Heart left ventricle (tissue), 16 donors: Measurements from ENCODE around the gene CELF4. TPM values are rescaled to one million over a fixed set of nuclear protein-coding genes. Genes with fewer than 3 reads are reported as not detected.

Source experiments
- ATAC-seq, 4 donors: fragments of 200-7000 bp; cut with Tn5 transposase; one replicate each; pipeline ENCODE4 v1.9.1; 2020 to 2022; ENCODE audit warnings: moderate library complexity in 4 of 4, mild to moderate bottlenecking in 3 of 4, moderate number of reproducible peaks in 1 of 4
- DNase-seq, 5 donors: peaks; one replicate each; pipeline ENCODE4 v3.0.0-alpha.2; 2020
- H3K27ac ChIP-seq, 12 donors: fragments of 200-600 bp; sonication (generic) in 4 of 12; one replicate each; pipeline versions ENCODE4 v1.5.0 to v1.8.0; 2016 to 2022; ENCODE audit warnings: mild to moderate bottlenecking in 2 of 12
- H3K27me3 ChIP-seq, 9 donors: fragments of 200-600 bp; sonication (generic) in 2 of 9; one replicate each; pipeline versions ENCODE4 v1.5.1 to v1.8.0; 2016 to 2022; ENCODE audit warnings: mild to moderate bottlenecking in 3 of 9
- H3K36me3 ChIP-seq, 9 donors: fragments of 200-600 bp; sonication (generic) in 2 of 9; one replicate each; pipeline versions ENCODE4 v1.5.0 to v1.8.0; 2018 to 2022; ENCODE audit warnings: mild to moderate bottlenecking in 2 of 9
- H3K4me1 ChIP-seq, 12 donors: fragments of 200-600 bp; sonication (generic) in 4 of 12; one replicate each; pipeline versions ENCODE4 v1.5.0 to v1.8.0; 2016 to 2022; ENCODE audit warnings: mild to moderate bottlenecking in 3 of 12
- H3K4me3 ChIP-seq, 12 donors: fragments of 200-600 bp; sonication (generic) in 4 of 12; one replicate each; pipeline versions ENCODE4 v1.5.0 to v1.8.0; 2017 to 2022; ENCODE audit warnings: mild to moderate bottlenecking in 9 of 12, moderate library complexity in 4 of 12
- H3K9me3 ChIP-seq, 12 donors: fragments of 200-600 bp; sonication (generic) in 4 of 12; one replicate each; pipeline versions ENCODE4 v1.5.0 to v1.8.0; 2016 to 2022; ENCODE audit warnings: mild to moderate bottlenecking in 1 of 12
- CTCF ChIP-seq, 12 donors: fragments of 200-600 bp; sonication (generic) in 4 of 12; IDR thresholded peaks; one replicate each; pipeline versions ENCODE4 v1.5.0 to v1.8.0; 2018 to 2022; ENCODE audit warnings: antibody characterized with exemption in 12 of 12, mild to moderate bottlenecking in 5 of 12
- POLR2A ChIP-seq, 2 donors: fragments of 450-650 bp; IDR thresholded peaks; one replicate each; pipeline ENCODE4 v1.6.1; 2017; ENCODE audit warnings: antibody characterized with exemption in 2 of 2, mild to moderate bottlenecking in 2 of 2, moderate library complexity in 2 of 2
- whole genome bisulfite sequencing, 4 donors: extraction: QIAGEN DNeasy Blood & Tissue Kit in 2 of 4; methylation state at CpG; one replicate each; pipeline versions ENCODE4 v1.1.5 to v1.1.7; 2013 to 2018; 5-methylcytosine and 5-hydroxymethylcytosine counted together
- intact Hi-C, 10 donors: fragments of 100-400 bp; cut with DNase I; formaldehyde crosslinking; loops; one replicate each; pipeline versions ENCODE4 v1.11.1 to v1.14.2; 2022
- polyA plus RNA-seq, 2 donors: library from polyadenylated mRNA; stranded (reverse); fragments of 200-250 nt; gene quantifications; one replicate each; pipeline ENCODE4 v1.2.3, GENCODE V29; 2013
- total RNA-seq, 9 donors: library from RNA; depleted of rRNA in 2 of 9; stranded (reverse); fragments of >200 nt in 2 of 9; fragmentation: NEBNext Ultra II Directional in 3 of 9; extraction: Animal tissue kit (Norgen Biotek cat#: 25700) in 3 of 9; gene quantifications; one replicate each; pipeline versions ENCODE4 v1.1.0 to v1.2.4, GENCODE V29; 2016 to 2023
- donor health status: ischemic (EF 13 %, LVEDD 7.1; RV severe dilation, severe dysfunction).
- donor health status: healthy with polysubstance abuse.
- donor health status: DM: no; HTN: yes; CAD: no.
- donor health status: DM: no; HTN: no; CAD: no.
- donor health status: ischemic (EF 25% LVEDD 6.9; RV normal size, moderate dysfunction).
- donor health status: ischemic (EF 25% LVEDD 5.7; RV mildly dilated, moderate dysfunction).
- donor health status: healthy.
- donor health status: DM: yes; HTN: yes; CAD: no.
- donor health status: ischemic (EF 35%, LVEDD 5.7; RV mildly dilated, moderate dysfunction).
- donor health status: nonischemic (EF 11% LVEDD 7.7; RV severe dilation, severe dysfunction).
- donor health status: DM: yes; HTN: yes; CAD: no.
- donor health status: PGD.
- donor health status: ischemic (EF 29% LVEDD 5.4; RV normal size, mild dysfunction).
- donor health status: nonischemic (EF 23%, LVEDD 6.1; RV moderate dilation, normal function).

CELF4 gene
- total and polyA plus RNA-seq, 11 donors: 0.11 to 0.67 (median 0.40) TPM; not detected in 3

- H3K4me3 ChIP-seq: no peak overlapping the region
- intact Hi-C loops: no loop called here
- no peaks in the 10 kb centered on the region for H3K36me3 ChIP-seq
- no peak for ATAC-seq
- no peak for DNase-seq
- H3K27ac ChIP-seq: no peak overlapping the region
- TF ChIP-seq CTCF (IDR thresholded peaks at IDR 0.05) (no peak), POLR2A (IDR thresholded peaks at IDR 0.05) (no peak)
- H3K4me1 ChIP-seq: no peaks in the 10 kb centered on the region
- H3K27me3 ChIP-seq: no peaks in the 10 kb centered on the region
- H3K9me3 ChIP-seq: no peaks in the 10 kb centered on the region
- 65 to 79% (median 75%) methylated on average over 7 of the region's 7 CpGs for WGBS, 4 donors
These were observed 145.2 kb downstream of the CELF4 start for GRCh38 chr18:37420315-37420880.

GRCh38 chr18:37419866-37420265, 145.7 kb downstream of the CELF4 start:
- Histone ChIP-seq H3K4me1 (no peaks in the 10 kb centered on the region), H3K4me3 (no peak overlapping the region), H3K27me3 (no peaks in the 10 kb centered on the region), H3K27ac (no peak overlapping the region), H3K36me3 (no peaks in the 10 kb centered on the region), H3K9me3 (no peaks in the 10 kb centered on the region)
- no peak for DNase-seq
- ATAC-seq: no peak
- TF ChIP-seq CTCF (IDR thresholded peaks at IDR 0.05): no peak
- TF ChIP-seq POLR2A (IDR thresholded peaks at IDR 0.05): no peak
- WGBS, 4 donors: 83 to 93% (median 87%) methylated on average over 6 to 7 of the region's 7 CpGs
- intact Hi-C loops: loop anchor here in 1 of 10 donors (5.0 kb wide), 1 partner anchor 53 kb away; no protein-coding TSS in a partner anchor

- TF ChIP-seq CTCF (IDR thresholded peaks at IDR 0.05): no peak
- no peak for TF ChIP-seq POLR2A (IDR thresholded peaks at IDR 0.05)
- 74 to 89% (median 81%) methylated on average over 7 of the region's 7 CpGs for WGBS, 4 donors
These were observed 146.3 kb downstream of the CELF4 start for GRCh38 chr18:37419315-37419714.

GRCh38 chr18:37414816-37415215, 150.8 kb downstream of the CELF4 start:
- Histone ChIP-seq H3K4me1 (peaks cover 0 to 5% (median 0%) of the 10 kb centered on the region in 12 donors), H3K36me3 (no peaks in the 10 kb centered on the region), H3K4me3 (no peak overlapping the region), H3K27ac (no peak overlapping the region), H3K27me3 (no peaks in the 10 kb centered on the region), H3K9me3 (no peaks in the 10 kb centered on the region)
- no peak for ATAC-seq
- 91 to 100% (median 94%) methylated on average over 1 of the region's 1 CpG for WGBS, 4 donors
- DNase-seq: no peak
- TF ChIP-seq POLR2A (IDR thresholded peaks at IDR 0.05): no peak
- TF ChIP-seq CTCF (IDR thresholded peaks at IDR 0.05): no peak
- intact Hi-C loops: loop anchor here in 1 of 10 donors (5.0 kb wide), 1 partner anchor 48 kb away; no protein-coding TSS in a partner anchor

More at GRCh38 chr18:37419315-37419714, 146.3 kb downstream of the CELF4 start:
- intact Hi-C loops: loop anchor here in 1 of 10 donors (5.0 kb wide), 1 partner anchor 52 kb away; no protein-coding TSS in a partner anchor
- no peaks in the 10 kb centered on the region for H3K9me3 ChIP-seq
- H3K27me3 ChIP-seq: no peaks in the 10 kb centered on the region
- no peak overlapping the region for H3K27ac ChIP-seq
- DNase-seq: no peak
- no peaks in the 10 kb centered on the region for H3K36me3 ChIP-seq
- ATAC-seq: no peak
- H3K4me1 ChIP-seq: no peaks in the 10 kb centered on the region
- H3K4me3 ChIP-seq: no peak overlapping the region
